ENCODE results near the gene HSD11B2. TPM values are rescaled to one million over a fixed set of nuclear protein-coding genes. Genes with fewer than 3 reads are reported as not detected.

HSD11B2 gene
- total and polyA plus RNA-seq, 2 of the 8 experiments (the other 6 are each of a cell fraction or from before 2014, with no cell fraction given) = 28.7 to 32.9 TPM

DNA sequence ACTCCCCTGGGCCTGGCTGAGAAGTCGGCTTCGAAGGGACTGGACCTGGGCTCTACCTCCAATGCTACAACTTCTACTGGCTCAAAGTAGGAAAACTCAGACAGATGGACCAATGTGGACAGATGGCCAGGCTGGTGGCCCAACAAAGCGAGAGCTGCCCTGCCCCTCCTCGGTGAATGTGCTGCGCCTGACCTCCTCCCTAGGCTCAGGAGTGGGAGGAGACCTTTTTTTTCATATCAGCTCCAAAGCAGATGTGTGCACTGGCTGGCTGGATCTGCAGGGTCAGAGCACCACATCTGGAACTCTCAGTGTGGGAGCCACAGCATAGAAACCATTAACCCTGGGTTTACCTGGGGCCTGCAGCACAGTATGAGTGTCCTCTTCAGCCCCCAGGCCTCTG, 29.2 kb downstream of the HSD11B2 start:
- no peak overlapping the region for H3K4me3 ChIP-seq (ENCODE audit: extremely low read depth in 1 of 4, insufficient read depth in 2 of 4, low read depth in 3 of 4, low read length in 4 of 4)
- no peak overlapping the region for H4K91ac ChIP-seq (replicated peaks; ENCODE audit: insufficient read length, low read length)
- H4K20me1 ChIP-seq (replicated peaks in 1 of 2; ENCODE audit: control insufficient read depth in 1 of 2, insufficient read depth in 2 of 2, low read length in 2 of 2) = peaks cover 19% of the 10 kb centered on the region in 2 experiments
- POLR2A ChIA-PET (ENCODE audit: partially characterized antibody) = no interaction called here
- no peak overlapping the region for H2BK5ac ChIP-seq (ENCODE audit: low read depth, low read length)
- no peak overlapping the region for H2BK120ac ChIP-seq (replicated peaks; ENCODE audit: low read depth, low read length)
- no peak overlapping the region for H3K23ac ChIP-seq (ENCODE audit: insufficient read length)
- H4K5ac ChIP-seq (ENCODE audit: insufficient read length, low read depth, low read length) = no peak overlapping the region
- no peaks in the 10 kb centered on the region for H3K23me2 ChIP-seq (ENCODE audit: low read depth, low read length)
- H3K9me3 ChIP-seq (ENCODE audit: insufficient read depth in 2 of 2, low read depth in 1 of 2, low read length in 1 of 2) = no peaks in the 10 kb centered on the region
- CTCF ChIA-PET (ENCODE audit: partially characterized antibody) = interaction anchor here (0.9 to 28.6 kb wide), 4 partner anchors 16 to 175 kb away, joined by 3 to 683 read pairs (median 98); partner anchors contain the start of gene HSD11B2
- H2BK12ac ChIP-seq (ENCODE audit: low read depth, low read length) = no peak overlapping the region
- no peak overlapping the region for H3K18ac ChIP-seq (ENCODE audit: extremely low read depth, low read length)
- no peak overlapping the region for H3K4me2 ChIP-seq (ENCODE audit: insufficient read depth in 1 of 2, low read depth in 2 of 2, low read length in 2 of 2)
- no peaks in the 10 kb centered on the region for H3K27me3 ChIP-seq (replicated peaks in 1 of 4; ENCODE audit: control insufficient read depth in 3 of 4, extremely low read depth in 1 of 4, insufficient read depth in 3 of 4, low read length in 3 of 4)
- H2BK20ac ChIP-seq (ENCODE audit: low read length) = no peak overlapping the region
- H2AFZ ChIP-seq (ENCODE audit: low read length) = no peak overlapping the region
- H3K4ac ChIP-seq (replicated peaks; ENCODE audit: insufficient read length, low read depth, low read length) = no peak overlapping the region
- no peak for TF ChIP-seq ZNF274 (IDR thresholded peaks at IDR 0.05; ENCODE audit: borderline replicate concordance, extremely low read depth, low read length)
- FAIRE-seq = no peak
- no peak overlapping the region for H3K56ac ChIP-seq (replicated peaks; ENCODE audit: insufficient read length, low read depth, low read length)
- no peak overlapping the region for H4K8ac ChIP-seq (ENCODE audit: extremely low read depth, insufficient read depth, low read length)
- H2BK15ac ChIP-seq (ENCODE audit: low read length) = no peak overlapping the region
- no peak for DNase-seq (ENCODE audit: low read depth in 1 of 2, low spot score in 2 of 2)
- H3K79me2 ChIP-seq (ENCODE audit: control insufficient read depth in 1 of 2, insufficient read depth in 2 of 2, low read length in 2 of 2) = peaks cover 0 to 4% of the 10 kb centered on the region in 2 experiments; a peak in 1 of 4 replicates
- H3K9ac ChIP-seq (replicated peaks in 1 of 4; ENCODE audit: extremely low read depth in 1 of 4, low read depth in 3 of 4, low read length in 3 of 4) = no peak overlapping the region
- H3K79me1 ChIP-seq (ENCODE audit: low read depth, low read length) = peaks cover 4% of the 10 kb centered on the region
- H3K36me3 ChIP-seq (ENCODE audit: control insufficient read depth in 2 of 4, insufficient read depth in 4 of 4, low read length in 3 of 4) = no peaks in the 10 kb centered on the region
- H2AK5ac ChIP-seq (ENCODE audit: low read depth, low read length) = no peak overlapping the region
- H3K14ac ChIP-seq (ENCODE audit: insufficient read length) = no peak overlapping the region
- 98% methylated on average over 5 of the region's 5 CpGs; no CpG with 5 or more reads in 1 of the 2 experiments for WGBS, 2 experiments (ENCODE audit: extremely low coverage in 1 of 2, insufficient coverage in 1 of 2, insufficient read length in 1 of 2, insufficient replicate concordance in 2 of 2, low coverage in 1 of 2, low lambda C conversion rate in 2 of 2, missing lambda C conversion rate in 1 of 2)
- no peak overlapping the region for H3K27ac ChIP-seq (ENCODE audit: low read depth, low read length)
- H3K4me1 ChIP-seq (replicated peaks in 1 of 4; ENCODE audit: control insufficient read depth in 3 of 4, insufficient read depth in 4 of 4, low read length in 3 of 4) = no peaks in the 10 kb centered on the region; a peak in 1 of 7 replicates
